ENCODE measurements around the gene DGKI. TPM values are rescaled to one million over a fixed set of nuclear protein-coding genes. Genes with fewer than 3 reads are reported as not detected.

Gene DGKI
- total RNA-seq, 1 experiment from 2014 or later, result 0.15 TPM

- no peaks in the 10 kb centered on the region for H3K36me3 ChIP-seq (ENCODE audit: control insufficient read depth in 1 of 2, insufficient read depth in 2 of 2, low read length in 2 of 2)
- CTCF ChIA-PET, result interaction anchor here (0.6 to 1.6 kb wide), 14 partner anchors 10 to 1946 kb away, joined by 3 to 7 read pairs (median 4); no protein-coding TSS in a partner anchor
- no peaks in the 10 kb centered on the region for H4K20me1 ChIP-seq (ENCODE audit: insufficient read depth)
- POLR2A ChIA-PET, result no interaction called here
- no peaks in the 10 kb centered on the region for H3K4me1 ChIP-seq (ENCODE audit: control insufficient read depth in 1 of 2, insufficient read depth in 2 of 2, low read length in 2 of 2)
- no peak overlapping the region for H3K27ac ChIP-seq (ENCODE audit: low read depth, low read length)
- no peak overlapping the region for H3K9ac ChIP-seq (ENCODE audit: low read length)
- peak; percentile 49 for DNase-seq (ENCODE audit: low read depth, low spot score)
- ATAC-seq, result peak; percentile 88
- H3K79me2 ChIP-seq (ENCODE audit: insufficient read depth, low read length), result no peaks in the 10 kb centered on the region
- peaks cover 16% of the 10 kb centered on the region for H3K27me3 ChIP-seq (ENCODE audit: insufficient read depth, low read length)
- no peaks in the 10 kb centered on the region for H3K9me2 ChIP-seq (ENCODE audit: insufficient read depth)
- intact Hi-C loops (cut with micrococcal nuclease), result loop anchor here (1.0 to 2.0 kb wide), 3 partner anchors 243 to 352 kb away; no protein-coding TSS in a partner anchor
- no peak overlapping the region for H3K4me2 ChIP-seq (ENCODE audit: low read length)
- RAD21 ChIA-PET (ENCODE audit: low non-redundant PET in 1 of 2, low total read pairs in 2 of 2, uncharacterized antibody in 2 of 2, unreplicated experiment in 2 of 2), result interaction anchor here in 1 of 2 experiments (0.6 kb wide), 1 partner anchor 204 kb away, joined by 3 read pairs; no protein-coding TSS in a partner anchor
- peak overlapping the region; percentile 1 for H2AFZ ChIP-seq (ENCODE audit: low read depth, low read length, poor library complexity, severe bottlenecking)
- H3K9me3 ChIP-seq (ENCODE audit: control insufficient read depth in 1 of 2, insufficient read depth in 1 of 2, low read depth in 1 of 2, low read length in 2 of 2), result no peaks in the 10 kb centered on the region
- no TSS peak for BruUV-seq (replicated peaks)
- TF ChIP-seq CBX3 (IDR thresholded peaks at IDR 0.05; ENCODE audit: low read depth) (0 out of 2 replicates have a peak, but pooled peaks have one; percentile 40), REST (IDR thresholded peaks at IDR 0.05; ENCODE audit: low read depth) (no peak), EZH2 (IDR thresholded peaks at IDR 0.05) (no peak), CTCF (IDR thresholded peaks at IDR 0.05 in 2 of 3, conservative IDR thresholded peaks at IDR 0.05 in 1 of 3; ENCODE audit: borderline replicate concordance in 1 of 3, insufficient read depth in 1 of 3, low read depth in 2 of 3, low read length in 2 of 3) (peak; percentile 74 to 85 (median 78); a peak in 5 of 6 replicates), ZBTB33 (IDR thresholded peaks at IDR 0.05; ENCODE audit: extremely low read depth, insufficient replicate concordance, low read length) (no peak), RAD21 (IDR thresholded peaks at IDR 0.05; ENCODE audit: low read depth) (peak; percentile 81)
- H3K4me3 ChIP-seq (replicated peaks in 1 of 2; ENCODE audit: low read depth in 1 of 2, low read length in 2 of 2), result no peak overlapping the region
Observed at GRCh38 chr7:137656227-137656849, 190.4 kb downstream of the DGKI start.

All from HCT116 (cell line).